ACHN (cell line): ENCODE results near the gene PPP1R13L.
A peak's percentile ranks its signal among the peaks of the same experiment; 100 is the strongest.
"Not testable (repeated sequence)": the region's sequence is repeated elsewhere in the genome, so short reads cannot be mapped to it uniquely, and the experiment has no call there.

Source experiments
- DNase-seq: peaks from one replicate; pipeline ENCODE4 v3.0.0-alpha.2; 2015
- in situ Hi-C: cut with HindIII; loops from 2 replicates; pipeline ENCODE4 v1.10.0; 2017; ENCODE audit warnings: low sequenced_read_pairs, low pct_ligation_motif_present, low pct_unique_long_range_greater_than_20kb

Gene PPP1R13L

DNA sequence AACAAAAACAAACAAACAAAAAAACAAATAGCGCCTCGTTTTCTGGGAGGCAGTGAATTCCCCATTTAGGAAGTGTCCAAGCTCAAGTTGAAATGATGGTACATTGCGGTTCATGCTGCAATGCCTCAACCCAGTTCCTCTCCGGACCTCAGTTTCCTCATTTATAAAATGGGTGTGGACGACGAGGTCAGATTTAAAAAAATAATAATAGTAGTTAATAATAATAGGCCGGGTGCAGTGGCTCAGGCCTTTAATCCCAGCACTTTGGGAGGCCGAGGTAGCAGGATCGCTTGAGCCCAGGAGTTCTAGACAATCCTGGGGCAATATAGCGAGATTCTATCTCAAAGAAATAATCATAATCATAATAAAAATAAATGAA, 34.3 kb upstream of the PPP1R13L start:
- in situ Hi-C loops: no loop called here
- DNase-seq: no peak

GRCh38 chr19:45437328-45437727, 32.5 kb upstream of the PPP1R13L start:
- in situ Hi-C loops: no loop called here
- DNase-seq: no peak

DNA sequence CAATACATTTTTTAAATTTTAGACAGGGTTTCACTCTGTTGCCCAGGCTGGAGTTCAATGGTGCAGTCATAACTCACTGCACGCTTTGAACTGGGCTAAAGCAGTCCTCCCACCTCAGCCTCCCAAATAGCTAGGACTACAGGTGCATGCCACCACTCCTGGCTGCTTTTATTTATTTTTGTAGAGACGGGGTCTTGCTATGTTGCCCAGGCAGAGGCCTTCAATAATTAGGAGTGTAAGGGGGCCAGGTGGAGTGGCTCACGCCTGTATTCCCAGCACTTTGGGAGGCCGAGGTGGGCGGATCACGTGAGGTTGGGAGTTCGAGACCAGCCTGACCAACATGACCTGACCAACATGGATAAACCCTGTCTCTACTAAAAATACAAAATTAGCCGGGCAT, 27.7 kb upstream of the PPP1R13L start:
- DNase-seq, in situ Hi-C loops: not testable (repeated sequence)

DNA sequence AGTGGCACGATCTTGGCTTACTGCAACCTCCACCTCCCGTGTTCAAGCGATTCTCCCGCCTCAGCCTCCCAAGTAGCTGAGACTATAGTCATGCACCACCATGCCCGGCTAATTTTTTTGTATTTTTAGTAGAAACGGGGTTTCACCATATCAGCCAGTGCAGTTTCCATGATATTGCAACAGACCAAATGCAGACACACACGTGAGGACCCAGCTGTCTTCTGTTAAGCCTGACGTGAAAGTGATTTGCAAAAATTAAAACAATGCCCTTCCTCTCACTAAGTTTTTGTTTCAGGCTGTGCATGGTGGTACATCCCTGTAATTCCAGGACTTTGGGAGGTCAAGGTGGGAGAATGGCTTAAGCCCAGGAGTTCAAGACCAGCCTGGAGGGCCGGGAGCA, 26.1 kb upstream of the PPP1R13L start:
- in situ Hi-C loops, DNase-seq: not testable (repeated sequence)

DNA sequence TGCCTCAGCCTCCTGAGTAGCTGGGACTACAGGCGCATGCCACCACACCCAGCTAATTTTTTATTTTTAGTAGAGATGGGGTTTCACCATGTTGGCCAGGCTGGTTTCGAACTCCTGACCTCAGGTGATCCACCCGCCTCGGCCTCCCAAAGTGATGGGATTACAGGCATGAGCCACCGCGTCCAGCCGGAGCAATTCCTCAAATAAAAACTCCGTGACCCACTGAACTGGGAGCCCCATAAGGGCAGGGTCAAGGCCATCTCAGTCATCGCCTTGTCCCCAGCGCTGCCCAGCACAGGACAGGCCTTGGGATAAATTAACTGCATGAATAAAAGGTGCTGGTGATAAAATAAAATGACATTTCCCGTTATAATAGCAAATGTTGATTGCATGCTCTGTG, 25.0 kb upstream of the PPP1R13L start:
- in situ Hi-C loops, DNase-seq: not testable (repeated sequence)

DNA sequence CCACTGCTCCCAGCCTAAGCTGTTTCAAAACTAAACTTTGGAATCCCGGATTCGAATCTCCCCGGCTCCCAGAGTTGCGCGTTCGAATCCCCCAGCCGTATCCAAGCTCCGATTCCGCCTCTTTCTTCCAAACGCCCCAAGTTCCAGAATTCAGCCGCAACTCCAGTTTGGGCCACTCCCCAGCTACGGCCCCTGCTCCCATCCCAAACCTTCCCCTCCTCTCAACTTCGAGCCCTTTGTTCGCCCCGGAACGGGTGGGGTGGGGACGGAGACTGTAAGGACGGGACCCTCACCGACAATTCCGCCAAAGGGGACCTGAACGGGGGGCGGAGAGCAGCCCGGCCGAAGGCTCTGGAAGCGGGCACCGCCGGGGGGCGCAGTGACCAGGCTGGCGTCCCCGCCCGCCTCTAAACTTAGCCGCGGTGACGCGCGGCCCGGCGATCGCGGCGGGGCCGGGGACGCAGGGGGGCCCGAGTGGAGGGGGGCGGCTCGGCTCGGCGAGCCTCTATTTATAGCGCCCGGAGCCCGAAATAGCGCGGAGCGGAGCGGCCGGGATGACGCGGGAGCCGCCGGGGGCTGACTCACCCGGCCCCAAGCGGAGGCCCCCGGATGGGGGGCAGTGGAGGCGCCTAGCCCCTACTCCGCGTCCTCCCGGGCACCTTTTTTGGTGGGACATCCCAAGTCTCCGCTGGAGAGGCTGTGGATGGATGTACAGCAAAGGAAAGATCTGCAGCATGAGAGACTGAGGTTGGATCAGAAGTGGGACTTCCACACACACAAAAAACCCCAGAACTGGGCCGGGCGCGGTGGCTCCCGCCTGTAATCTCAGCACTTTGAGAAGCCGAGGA, 23.7 kb upstream of the PPP1R13L start:
- peak; percentile 44 for DNase-seq
- in situ Hi-C loops: no loop called here

DNA sequence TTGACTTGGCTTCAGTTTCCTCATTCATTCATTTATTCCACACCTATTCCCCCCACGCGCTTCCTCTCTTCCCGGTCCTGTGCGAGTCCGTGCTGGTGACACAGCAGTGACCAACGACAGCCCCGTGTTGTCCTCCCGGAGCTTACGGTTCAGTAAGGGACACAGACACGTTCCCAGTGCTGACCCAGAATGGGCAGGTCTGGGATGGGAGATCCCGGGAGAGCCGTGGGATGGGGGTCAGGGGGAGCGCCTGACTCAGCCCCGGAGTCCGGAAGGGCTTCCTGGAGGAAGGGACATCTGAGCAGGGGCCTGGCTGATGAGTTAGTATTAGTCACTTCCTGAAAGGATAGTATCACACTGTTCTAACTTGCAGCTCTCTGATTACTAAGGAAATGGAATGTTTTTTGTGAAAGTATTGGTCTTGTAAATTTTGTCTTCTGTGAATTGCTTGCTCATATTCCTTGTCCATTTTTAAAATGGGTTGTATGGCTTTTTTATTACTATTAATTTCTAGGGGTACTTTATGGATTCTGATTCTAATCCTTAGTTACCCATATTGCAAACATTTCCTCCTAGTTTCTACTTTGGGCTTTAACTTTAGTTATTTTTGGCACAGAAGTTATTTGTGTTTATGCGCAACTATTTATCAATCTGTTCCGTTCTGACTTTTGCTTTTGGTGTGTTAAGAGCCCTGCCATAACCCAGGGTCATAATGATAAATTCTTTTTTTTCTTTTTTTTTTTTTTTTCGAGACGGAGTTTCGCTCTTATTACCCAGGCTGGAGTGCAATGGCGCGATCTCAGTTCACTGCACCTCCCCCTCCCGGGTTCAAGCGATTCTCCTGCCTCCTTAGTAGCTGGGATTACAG, 19.6 kb upstream of the PPP1R13L start:
- in situ Hi-C loops: no loop called here
- peak; percentile 91 for DNase-seq

GRCh38 chr19:45423589-45424190, 18.8 kb upstream of the PPP1R13L start, which contains the start of gene ERCC1:
TSS of gene ERCC1 (minus strand) at chr19:45423917. CDS start at chr19:45423374, 543 bp downstream.
- in situ Hi-C loops: no loop called here
- DNase-seq: peak; percentile 93

DNA sequence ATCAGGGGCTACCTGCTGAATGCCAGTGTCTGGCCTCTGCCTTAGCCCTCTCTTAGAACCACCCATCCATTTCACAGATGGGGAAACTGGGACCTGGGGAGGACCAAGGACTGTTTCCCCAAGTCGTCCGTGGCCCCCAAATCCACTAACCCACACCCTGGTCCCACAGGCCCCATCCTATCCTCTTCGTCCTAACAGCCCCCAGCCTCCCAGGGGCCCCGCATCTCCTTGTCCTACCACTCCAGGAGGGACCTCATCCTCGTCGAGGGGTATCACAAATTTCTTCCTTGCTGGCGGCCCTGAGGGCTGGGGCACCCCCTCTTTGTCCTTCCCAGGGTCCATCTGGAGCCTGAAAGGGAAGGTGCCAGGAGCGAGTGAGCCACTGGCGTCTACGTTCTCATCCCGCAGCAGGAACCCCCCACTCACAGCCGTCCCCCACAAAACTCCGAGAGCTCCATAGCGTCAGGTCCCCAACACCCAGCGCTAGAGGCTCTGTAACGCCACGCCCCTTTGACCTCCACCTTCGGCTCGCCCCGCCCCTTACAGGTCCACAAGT, 18.2 kb upstream of the PPP1R13L start:
- in situ Hi-C loops: no loop called here
- no peak for DNase-seq

DNA sequence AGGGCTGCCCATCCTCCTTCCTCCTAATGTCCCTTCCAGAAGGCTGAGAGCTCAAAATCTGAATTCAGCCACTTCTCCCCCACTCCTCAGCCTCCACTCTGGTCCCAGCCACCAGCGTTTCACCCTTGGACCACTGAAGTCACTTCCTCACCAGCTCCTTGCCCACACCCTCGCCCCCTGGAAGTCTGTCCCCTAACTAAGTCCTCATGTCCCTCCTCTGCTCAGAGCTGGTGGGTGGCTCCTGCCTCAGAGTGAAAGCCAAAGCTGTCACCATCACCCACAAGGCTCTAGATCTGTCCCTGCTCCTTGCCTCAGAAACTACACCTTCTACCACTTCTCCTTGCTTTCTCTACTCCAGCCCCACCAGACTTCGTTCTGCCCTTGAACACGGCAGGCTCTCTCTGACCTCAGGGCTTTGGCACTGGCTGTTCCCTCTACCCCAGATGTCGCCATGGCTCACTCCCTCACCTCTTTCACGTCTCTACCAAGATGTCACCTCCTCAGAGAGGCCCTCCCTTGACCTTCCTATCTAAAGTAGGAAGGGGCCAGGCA, 17.2 kb upstream of the PPP1R13L start:
- in situ Hi-C loops: no loop called here
- no peak for DNase-seq

GRCh38 chr19:45420871-45421270, 16.0 kb upstream of the PPP1R13L start:
- DNase-seq: no peak
- in situ Hi-C loops: no loop called here

- DNase-seq: no peak
- in situ Hi-C loops: no loop called here
Measured at GRCh38 chr19:45420356-45420755, 15.5 kb upstream of the PPP1R13L start.

DNA sequence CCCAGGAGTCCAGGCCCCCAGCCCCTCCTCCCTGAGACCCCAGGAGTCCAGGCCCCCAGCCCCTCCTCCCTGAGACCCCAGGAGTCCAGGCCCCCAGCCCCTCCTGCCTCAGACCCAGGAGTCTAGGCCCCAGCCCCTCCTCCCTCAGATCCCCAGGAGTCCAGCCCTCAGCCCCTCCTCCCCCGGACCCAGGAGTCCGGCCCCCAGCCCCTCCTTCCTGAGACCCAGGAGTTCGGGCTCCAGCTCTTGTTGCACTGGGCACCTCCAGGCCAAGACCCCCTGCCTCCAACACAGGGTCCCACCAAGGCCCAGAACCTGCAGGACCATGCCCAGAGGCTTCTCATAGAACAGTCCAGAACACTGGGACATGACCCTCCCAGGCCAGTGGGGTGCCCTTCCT, 15.0 kb upstream of the PPP1R13L start:
- in situ Hi-C loops: no loop called here
- no peak for DNase-seq

DNA sequence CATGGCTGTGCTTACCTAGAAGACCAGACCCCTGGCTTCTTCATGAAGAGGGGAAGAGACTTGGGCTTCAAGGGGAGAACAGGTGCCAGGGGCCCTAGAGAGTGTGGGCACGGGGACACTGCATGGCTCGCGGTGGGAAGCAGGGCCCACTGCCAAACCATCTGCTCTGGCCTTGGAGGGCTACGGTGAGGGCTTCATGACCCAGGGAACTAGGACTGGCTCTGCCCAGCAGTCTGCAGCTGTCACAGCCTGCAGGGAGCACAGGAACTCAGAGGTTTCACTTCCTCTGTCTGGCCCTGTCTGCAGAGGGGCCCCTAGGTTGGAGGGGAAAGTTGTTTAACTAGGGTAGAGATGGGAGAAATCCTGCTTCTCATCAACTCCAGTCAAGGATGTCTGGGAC, 14.5 kb upstream of the PPP1R13L start:
- in situ Hi-C loops: no loop called here
- DNase-seq: no peak

DNA sequence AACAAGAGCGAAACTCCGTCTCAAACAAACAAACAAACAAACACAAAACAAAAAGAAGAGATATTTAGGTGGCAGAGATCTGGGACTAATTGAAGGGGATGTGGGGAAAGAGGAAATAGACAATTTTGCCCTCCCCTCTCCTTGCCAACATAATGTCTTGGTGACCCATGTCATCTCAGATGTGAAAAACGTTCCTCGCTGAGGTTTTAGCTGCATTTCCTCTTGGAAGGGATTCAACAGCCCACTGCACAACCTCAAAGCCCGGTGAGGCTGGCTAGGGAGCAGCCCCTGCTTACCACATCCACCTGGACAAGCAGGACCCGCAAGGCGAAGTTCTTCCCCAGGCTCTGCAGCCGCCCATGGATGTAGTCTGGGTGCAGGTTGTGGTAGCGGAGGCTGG, 13.9 kb upstream of the PPP1R13L start:
- no peak for DNase-seq
- in situ Hi-C loops: no loop called here

- DNase-seq: no peak
- in situ Hi-C loops: no loop called here
Measured at GRCh38 chr19:45417151-45417550, 12.3 kb upstream of the PPP1R13L start.

GRCh38 chr19:45414468-45414867, 9.6 kb upstream of the PPP1R13L start:
- no peak for DNase-seq
- in situ Hi-C loops: no loop called here

DNA sequence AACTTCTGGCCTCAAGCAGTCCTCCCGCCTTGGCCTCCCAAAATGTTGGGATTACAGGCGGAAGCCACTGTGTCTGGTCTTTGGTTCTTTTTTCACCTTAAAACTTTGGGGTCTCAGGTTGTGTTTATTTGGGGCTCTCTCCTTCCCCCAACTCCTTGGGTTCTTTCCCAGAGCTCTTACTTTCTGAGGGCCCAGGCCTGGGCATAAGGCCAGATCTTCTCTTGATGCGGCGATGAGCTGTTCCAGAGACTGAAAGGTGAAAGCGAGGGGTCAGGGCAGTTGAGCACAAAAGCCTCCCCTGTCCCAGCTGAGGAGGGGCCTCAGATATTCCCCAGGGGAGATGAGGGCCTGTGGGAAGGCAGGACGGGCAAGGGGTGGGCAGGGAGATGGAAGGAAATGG, 8.6 kb upstream of the PPP1R13L start:
- in situ Hi-C loops: no loop called here
- DNase-seq: no peak

DNA sequence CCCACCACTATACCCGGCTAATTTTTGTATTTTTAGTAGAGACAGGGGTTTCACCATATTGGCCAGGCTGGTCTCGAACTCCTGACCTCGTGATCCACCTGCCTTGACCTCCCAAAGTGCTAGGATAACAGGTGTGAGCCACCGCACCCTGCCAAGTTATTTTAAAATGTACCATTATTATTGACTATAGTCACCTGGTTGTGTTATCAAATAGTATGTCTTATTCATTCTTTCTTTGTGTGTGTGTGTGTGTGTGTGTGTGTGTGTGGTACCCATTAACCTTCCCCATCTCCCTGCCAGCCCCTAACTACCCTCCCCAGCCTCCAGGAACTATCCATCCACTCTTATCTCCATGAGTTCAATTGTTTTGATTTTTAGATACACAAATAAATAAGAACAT, 5.5 kb upstream of the PPP1R13L start:
- DNase-seq, in situ Hi-C loops: not testable (repeated sequence)
